Endodermal cell (in vitro differentiated cells): ENCODE measurements around the gene UFSP1. TPM values are rescaled to one million over a fixed set of nuclear protein-coding genes. Genes with fewer than 3 reads are reported as not detected.

Source experiments
- DNase-seq: peaks from one replicate; pipeline ENCODE4 v3.0.0-alpha.2; 2017
- H3K27ac ChIP-seq: 2 replicates; pipeline ENCODE4 v1.5.1; 2013; ENCODE audit warnings: mild to moderate bottlenecking, low read depth, low read length, moderate library complexity
- H3K27me3 ChIP-seq: 2 replicates; pipeline ENCODE4 v1.6.1; 2013; ENCODE audit warnings: mild to moderate bottlenecking, low read length, moderate library complexity; ENCODE audit not compliant: insufficient read depth, control insufficient read depth, poor library complexity, severe bottlenecking
- H3K36me3 ChIP-seq: 2 replicates; pipeline ENCODE4 v1.7.0; 2013; ENCODE audit warnings: mild to moderate bottlenecking, low read length, moderate library complexity; ENCODE audit not compliant: control insufficient read depth, insufficient read depth
- H3K4me1 ChIP-seq: one replicate; pipeline ENCODE4 v1.7.0; 2013; ENCODE audit warnings: low read length; ENCODE audit not compliant: control insufficient read depth, insufficient read depth
- H3K4me3 ChIP-seq: 2 replicates; pipeline ENCODE4 v1.5.1; 2013; ENCODE audit warnings: mild to moderate bottlenecking, low read length, moderate library complexity
- H3K9ac ChIP-seq: 2 replicates; pipeline ENCODE4 v1.6.1; 2013; ENCODE audit warnings: mild to moderate bottlenecking, low read length, moderate library complexity; ENCODE audit not compliant: poor library complexity, severe bottlenecking; ENCODE audit errors: extremely low read depth
- H3K9me3 ChIP-seq: 2 replicates; pipeline ENCODE4 v1.6.1; 2013; ENCODE audit warnings: mild to moderate bottlenecking, low read length, moderate library complexity; ENCODE audit not compliant: control insufficient read depth
- H3K27ac Mint-ChIP-seq: 2 replicates; pipeline ENCODE4 v1.8.0; 2020; ENCODE audit warnings: mixed read lengths
- H3K27me3 Mint-ChIP-seq: 2 replicates; pipeline ENCODE4 v1.8.0; 2021; ENCODE audit warnings: mild to moderate bottlenecking, mixed read lengths; ENCODE audit not compliant: insufficient read depth
- H3K36me3 Mint-ChIP-seq: 2 replicates; pipeline ENCODE4 v1.8.0; 2020; ENCODE audit warnings: low read depth, mixed read lengths
- H3K4me1 Mint-ChIP-seq: 2 replicates; pipeline ENCODE4 v1.8.0; 2020; ENCODE audit warnings: mixed read lengths
- H3K4me3 Mint-ChIP-seq: 2 replicates; pipeline ENCODE4 v1.8.0; 2020; ENCODE audit warnings: mild to moderate bottlenecking, moderate library complexity, mixed read lengths
- H3K9me3 Mint-ChIP-seq: 2 replicates; pipeline ENCODE4 v1.8.0; 2020; ENCODE audit warnings: mild to moderate bottlenecking, mixed read lengths
- WGBS, 2 experiments: methylation state at CpG; one replicate each; pipeline versions ENCODE4 v1.1.5 to v1.1.7; 2013; ENCODE audit warnings: missing lambda C conversion rate in 2 of 2, mixed read lengths in 1 of 2; ENCODE audit not compliant: insufficient coverage in 1 of 2, insufficient read length in 1 of 2; 5-methylcytosine and 5-hydroxymethylcytosine counted together
- total RNA-seq, 2 donors: library from RNA; stranded (reverse); fragmentation: NEBNext Ultra II Directional in 1 of 2; extraction: Animal tissue kit (Norgen Biotek cat#: 25700) in 1 of 2; gene quantifications; 2 replicates in 1 of 2; 3 replicates in 1 of 2; pipeline ENCODE4 v1.2.1, GENCODE V29; 2021
- TF ChIP-seq, protein P1 (sequence below): fragments of 200-600 bp; sonication (generic); conservative IDR thresholded peaks from 2 replicates; pipeline ENCODE4 v1.5.0; 2021; ENCODE audit warnings: antibody characterized with exemption, mild to moderate bottlenecking

UFSP1 gene
- total RNA-seq, 2 donors from 2014 or later = 3.7 to 4.0 TPM

DNA sequence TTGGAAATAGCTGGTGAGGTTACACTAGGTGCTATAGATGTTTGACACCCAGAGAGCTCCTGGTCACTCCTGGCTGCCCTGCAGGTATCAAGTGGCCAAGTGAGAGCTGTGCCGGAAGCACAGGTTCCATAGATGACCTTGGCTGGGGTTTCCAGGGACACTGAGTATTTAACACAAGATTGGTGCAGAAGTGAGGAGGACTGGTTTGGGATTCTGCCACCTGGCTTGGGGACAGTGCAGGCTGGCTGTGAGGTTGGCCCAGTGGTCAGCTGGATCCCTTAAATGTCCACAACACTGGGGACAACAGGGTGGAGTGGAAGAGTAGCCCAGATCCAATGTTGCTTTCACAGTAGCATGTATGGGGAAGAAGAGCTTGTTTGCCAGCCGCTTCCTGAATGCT lies 11.5 kb upstream of the UFSP1 start:
- WGBS, 2 experiments = 83 to 100% methylated on average over 1 of the region's 2 CpGs
- no peak overlapping the region for H3K27ac Mint-ChIP-seq

DNA sequence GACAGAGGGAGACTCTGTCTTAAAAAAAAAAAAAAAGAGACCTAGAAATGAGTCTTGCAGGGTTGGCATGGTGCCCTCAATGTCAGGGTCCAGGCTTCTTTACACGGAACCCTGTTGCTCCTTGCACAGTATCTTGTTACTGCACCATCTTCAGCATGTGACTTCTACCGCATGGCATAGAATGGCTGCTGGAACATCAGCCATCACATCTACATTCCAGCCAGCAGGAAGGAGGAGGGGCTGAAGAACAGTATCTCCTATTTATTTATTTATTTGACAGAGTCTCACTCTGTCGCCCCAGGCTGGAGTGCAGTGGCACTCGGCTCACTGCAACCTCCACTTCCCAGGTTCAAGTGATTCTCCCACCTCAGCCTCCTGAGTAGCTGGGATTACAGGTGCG lies 9.9 kb upstream of the UFSP1 start:
- TF ChIP-seq, protein P1, sequence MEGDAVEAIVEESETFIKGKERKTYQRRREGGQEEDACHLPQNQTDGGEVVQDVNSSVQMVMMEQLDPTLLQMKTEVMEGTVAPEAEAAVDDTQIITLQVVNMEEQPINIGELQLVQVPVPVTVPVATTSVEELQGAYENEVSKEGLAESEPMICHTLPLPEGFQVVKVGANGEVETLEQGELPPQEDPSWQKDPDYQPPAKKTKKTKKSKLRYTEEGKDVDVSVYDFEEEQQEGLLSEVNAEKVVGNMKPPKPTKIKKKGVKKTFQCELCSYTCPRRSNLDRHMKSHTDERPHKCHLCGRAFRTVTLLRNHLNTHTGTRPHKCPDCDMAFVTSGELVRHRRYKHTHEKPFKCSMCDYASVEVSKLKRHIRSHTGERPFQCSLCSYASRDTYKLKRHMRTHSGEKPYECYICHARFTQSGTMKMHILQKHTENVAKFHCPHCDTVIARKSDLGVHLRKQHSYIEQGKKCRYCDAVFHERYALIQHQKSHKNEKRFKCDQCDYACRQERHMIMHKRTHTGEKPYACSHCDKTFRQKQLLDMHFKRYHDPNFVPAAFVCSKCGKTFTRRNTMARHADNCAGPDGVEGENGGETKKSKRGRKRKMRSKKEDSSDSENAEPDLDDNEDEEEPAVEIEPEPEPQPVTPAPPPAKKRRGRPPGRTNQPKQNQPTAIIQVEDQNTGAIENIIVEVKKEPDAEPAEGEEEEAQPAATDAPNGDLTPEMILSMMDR = no peak
- no peak overlapping the region for H3K27ac ChIP-seq
- 89 to 100% methylated on average over 3 to 5 of the region's 5 CpGs for WGBS, 2 experiments
- Mint-ChIP-seq H3K27ac (no peak overlapping the region), H3K4me1 (peaks cover 4% of the 10 kb centered on the region), H3K9me3 (no peaks in the 10 kb centered on the region), H3K4me3 (no peak overlapping the region), H3K36me3 (no peaks in the 10 kb centered on the region), H3K27me3 (peaks cover 9% of the 10 kb centered on the region)
- no peaks in the 10 kb centered on the region for H3K9me3 ChIP-seq
- H3K4me1 ChIP-seq = no peaks in the 10 kb centered on the region
- H3K9ac ChIP-seq = no peak overlapping the region
- peaks cover 9% of the 10 kb centered on the region for H3K27me3 ChIP-seq
- no peaks in the 10 kb centered on the region for H3K36me3 ChIP-seq
- H3K4me3 ChIP-seq = no peak overlapping the region
- no peak for DNase-seq

More for the DNA sequence above, 11.5 kb upstream of the UFSP1 start:
- H3K4me3 Mint-ChIP-seq = no peak overlapping the region
- peaks cover 3% of the 10 kb centered on the region for H3K4me1 Mint-ChIP-seq
- Histone ChIP-seq H3K9ac (no peak overlapping the region), H3K4me3 (no peak overlapping the region), H3K9me3 (no peaks in the 10 kb centered on the region), H3K4me1 (no peaks in the 10 kb centered on the region), H3K36me3 (no peaks in the 10 kb centered on the region), H3K27me3 (peaks cover 7% of the 10 kb centered on the region), H3K27ac (no peak overlapping the region)
- TF ChIP-seq, protein P1 = no peak
- no peaks in the 10 kb centered on the region for H3K9me3 Mint-ChIP-seq
- peaks cover 7% of the 10 kb centered on the region for H3K27me3 Mint-ChIP-seq
- H3K36me3 Mint-ChIP-seq = no peaks in the 10 kb centered on the region
- DNase-seq = no peak

DNA sequence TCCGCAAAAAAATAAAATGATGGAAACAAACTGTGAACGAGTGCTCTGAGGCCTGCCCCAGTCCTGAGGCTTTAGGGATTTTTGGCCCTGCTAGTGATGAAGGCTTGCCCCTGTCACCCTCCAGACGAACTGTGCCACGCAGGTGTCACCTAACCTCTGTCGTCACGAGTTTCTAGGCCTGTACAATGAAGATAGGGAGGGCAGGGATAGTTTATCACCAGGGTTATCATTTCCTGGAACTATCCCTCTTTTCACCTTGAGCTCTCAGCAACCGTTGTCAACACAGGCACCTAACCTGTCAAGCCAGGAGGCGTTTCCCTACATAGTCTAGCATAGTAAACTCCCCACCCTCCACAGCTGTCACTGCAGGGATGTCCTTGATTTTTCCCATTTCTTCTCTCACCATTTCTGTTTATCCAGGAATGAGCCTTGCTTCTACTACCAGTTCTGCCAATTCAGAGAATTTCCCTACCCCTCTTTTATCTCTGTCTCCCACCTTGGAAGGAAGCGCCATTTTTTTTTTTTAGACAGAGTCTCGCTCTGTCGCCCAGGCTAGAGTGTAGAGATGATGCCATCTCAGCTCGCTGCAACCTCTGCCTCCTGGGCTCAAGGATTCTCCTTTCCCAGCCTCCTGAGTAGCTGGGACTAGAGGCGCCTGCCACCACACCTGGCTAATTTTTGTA lies 8.4 kb upstream of the UFSP1 start:
- no peak overlapping the region for H3K27ac Mint-ChIP-seq

More for the DNA sequence above, 8.4 kb upstream of the UFSP1 start:
- TF ChIP-seq, protein P1 = no peak
- Mint-ChIP-seq H3K36me3 (no peaks in the 10 kb centered on the region), H3K9me3 (no peaks in the 10 kb centered on the region), H3K4me1 (peaks cover 6% of the 10 kb centered on the region), H3K27me3 (peaks cover 9% of the 10 kb centered on the region), H3K4me3 (peak overlapping the region; percentile 51)
- Histone ChIP-seq H3K27ac (no peak overlapping the region), H3K9ac (no peak overlapping the region), H3K36me3 (no peaks in the 10 kb centered on the region), H3K4me1 (no peaks in the 10 kb centered on the region), H3K27me3 (peaks cover 9% of the 10 kb centered on the region), H3K9me3 (no peaks in the 10 kb centered on the region), H3K4me3 (no peak overlapping the region)
- no peak for DNase-seq
- 89 to 90% methylated on average over 11 to 13 of the region's 13 CpGs for WGBS, 2 experiments
